ENCODE data around the gene SLC4A2.
A peak's percentile ranks its signal among the peaks of the same experiment; 100 is the strongest.

SLC4A2 gene

GRCh38 chr7:151109094-151110048 is 50.0 kb downstream of the SLC4A2 start:
- TF ChIP-seq CTCF (IDR thresholded peaks at IDR 0.05; ENCODE audit: low read length, missing control alignments), result no peak
- peak; percentile 45 for DNase-seq (ENCODE audit: low read depth)
- H3K4me3 ChIP-seq (replicated peaks; ENCODE audit: low read depth, low read length), result no peak overlapping the region

GRCh38 chr7:151110236-151110940 is 51.0 kb downstream of the SLC4A2 start:
- DNase-seq (ENCODE audit: low read depth), result no peak
- no peak overlapping the region for H3K4me3 ChIP-seq (replicated peaks; ENCODE audit: low read depth, low read length)

GRCh38 chr7:151110941-151111645 is 51.7 kb downstream of the SLC4A2 start:
- TF ChIP-seq CTCF (IDR thresholded peaks at IDR 0.05; ENCODE audit: low read length, missing control alignments), result peak; percentile 79
- H3K4me3 ChIP-seq (replicated peaks; ENCODE audit: low read depth, low read length), result no peak overlapping the region
- peak; percentile 73 for DNase-seq (ENCODE audit: low read depth)

More at GRCh38 chr7:151110236-151110940, 51.0 kb downstream of the SLC4A2 start:
- TF ChIP-seq CTCF (IDR thresholded peaks at IDR 0.05; ENCODE audit: low read length, missing control alignments), result no peak

GRCh38 chr7:151113344-151114150 is 54.2 kb downstream of the SLC4A2 start:
- no peak for TF ChIP-seq CTCF (IDR thresholded peaks at IDR 0.05; ENCODE audit: low read length, missing control alignments)
- peak; percentile 80 for DNase-seq (ENCODE audit: low read depth)
- peak overlapping the region; percentile 12 for H3K4me3 ChIP-seq (replicated peaks; ENCODE audit: low read depth, low read length)

GRCh38 chr7:151114151-151115090 is 55.0 kb downstream of the SLC4A2 start:
- DNase-seq (ENCODE audit: low read depth), result peak; percentile 35
- H3K4me3 ChIP-seq (replicated peaks; ENCODE audit: low read depth, low read length), result peak overlapping the region; percentile 12
- TF ChIP-seq CTCF (IDR thresholded peaks at IDR 0.05; ENCODE audit: low read length, missing control alignments), result no peak
